T-helper 2 cell (primary cell): ENCODE results near the gene RNU6-9.

Experiments used
- DNase-seq, 5 experiments: peaks; one replicate each; pipeline versions ENCODE4 v3.0.0 to v3.0.0-alpha.2; 2012 to 2022

RNU6-9 gene

DNA sequence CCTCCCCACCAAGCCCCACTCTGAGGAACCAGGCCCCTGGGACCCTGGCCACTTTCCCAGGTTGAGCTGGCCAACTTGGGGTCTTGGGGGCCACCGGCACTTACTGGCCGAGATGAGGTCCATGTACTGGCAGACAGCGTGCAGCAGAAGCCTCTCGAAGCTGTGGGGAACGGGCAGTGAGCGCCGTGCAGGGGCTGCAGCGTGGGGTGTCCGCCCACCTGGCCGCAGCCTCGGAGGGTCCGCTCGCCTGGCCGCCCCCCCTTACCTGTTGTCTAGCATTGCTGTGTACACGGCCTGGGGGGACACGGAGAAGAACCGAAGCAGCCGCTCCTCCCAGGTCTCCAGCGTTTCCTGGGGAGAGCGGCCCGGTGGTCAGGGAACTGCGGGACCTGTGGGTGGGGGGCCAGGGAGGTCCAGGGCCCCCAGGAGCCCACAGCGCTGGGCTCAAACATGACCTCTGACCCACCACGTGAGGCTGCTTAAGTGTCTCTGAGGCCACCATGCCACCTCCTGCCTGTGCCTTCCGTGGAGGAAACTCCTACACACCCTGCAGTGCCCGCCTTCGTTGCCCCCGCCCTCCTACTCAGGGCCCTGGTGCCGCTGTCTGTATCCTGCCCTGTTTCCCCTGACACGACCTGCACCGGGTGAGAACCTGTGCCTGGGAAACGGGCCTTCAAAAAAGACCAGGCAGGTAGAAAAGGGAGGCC, 6.2 kb downstream of the RNU6-9 start:
- no peak for DNase-seq

DNA sequence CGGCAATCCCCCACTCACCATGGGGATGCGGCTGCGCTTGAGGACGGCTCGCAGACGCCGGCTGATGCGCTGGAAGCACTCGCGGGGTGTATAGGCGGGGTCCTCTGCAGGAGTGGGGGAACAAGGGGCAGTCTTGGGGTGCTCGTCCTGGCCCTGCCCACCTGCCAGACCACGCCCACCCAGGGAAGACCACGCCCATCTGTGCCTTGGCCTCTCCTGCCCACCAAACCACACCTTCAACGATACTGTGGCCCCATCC, 6.7 kb downstream of the RNU6-9 start:
- DNase-seq = no peak

DNA sequence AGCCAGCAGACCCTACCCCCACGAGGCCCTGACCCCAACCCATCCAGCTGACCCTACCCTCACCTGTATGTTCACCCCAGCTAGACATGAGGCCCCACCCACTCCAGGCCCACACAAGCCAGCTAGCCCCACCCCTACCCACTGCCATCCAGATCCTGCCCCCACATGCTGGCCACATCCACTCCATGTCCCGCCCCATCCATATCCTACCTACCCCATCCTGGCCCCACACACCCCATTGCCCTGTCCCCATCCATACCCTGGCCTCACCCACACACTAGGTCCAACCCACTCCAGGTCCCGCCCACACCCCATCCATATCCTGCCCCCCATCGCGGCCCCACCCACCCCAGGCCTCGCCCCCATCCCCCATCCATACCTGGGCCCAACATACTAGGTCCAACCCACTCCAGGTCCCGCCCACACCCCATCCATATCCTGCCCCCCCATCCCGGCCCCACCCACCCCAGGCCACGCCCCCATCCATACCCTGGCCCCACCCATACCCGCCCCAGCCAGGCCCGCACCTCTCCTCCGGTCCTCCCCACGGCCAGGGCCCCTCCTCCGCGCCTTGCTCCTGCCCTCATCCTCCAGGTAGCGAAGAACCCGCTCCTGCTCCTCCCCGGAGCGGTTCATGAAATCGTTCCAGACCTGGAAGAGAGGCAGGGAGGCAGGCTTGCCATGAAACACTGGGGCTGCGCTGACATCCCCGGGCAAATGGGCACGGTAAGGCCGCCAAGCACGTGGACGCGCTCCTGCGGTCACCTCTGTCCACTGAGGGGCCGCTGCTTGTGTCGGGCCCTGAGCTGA, 7.2 kb downstream of the RNU6-9 start:
- DNase-seq = peak in 2 of 5 experiments; percentile 47 to 49

DNA sequence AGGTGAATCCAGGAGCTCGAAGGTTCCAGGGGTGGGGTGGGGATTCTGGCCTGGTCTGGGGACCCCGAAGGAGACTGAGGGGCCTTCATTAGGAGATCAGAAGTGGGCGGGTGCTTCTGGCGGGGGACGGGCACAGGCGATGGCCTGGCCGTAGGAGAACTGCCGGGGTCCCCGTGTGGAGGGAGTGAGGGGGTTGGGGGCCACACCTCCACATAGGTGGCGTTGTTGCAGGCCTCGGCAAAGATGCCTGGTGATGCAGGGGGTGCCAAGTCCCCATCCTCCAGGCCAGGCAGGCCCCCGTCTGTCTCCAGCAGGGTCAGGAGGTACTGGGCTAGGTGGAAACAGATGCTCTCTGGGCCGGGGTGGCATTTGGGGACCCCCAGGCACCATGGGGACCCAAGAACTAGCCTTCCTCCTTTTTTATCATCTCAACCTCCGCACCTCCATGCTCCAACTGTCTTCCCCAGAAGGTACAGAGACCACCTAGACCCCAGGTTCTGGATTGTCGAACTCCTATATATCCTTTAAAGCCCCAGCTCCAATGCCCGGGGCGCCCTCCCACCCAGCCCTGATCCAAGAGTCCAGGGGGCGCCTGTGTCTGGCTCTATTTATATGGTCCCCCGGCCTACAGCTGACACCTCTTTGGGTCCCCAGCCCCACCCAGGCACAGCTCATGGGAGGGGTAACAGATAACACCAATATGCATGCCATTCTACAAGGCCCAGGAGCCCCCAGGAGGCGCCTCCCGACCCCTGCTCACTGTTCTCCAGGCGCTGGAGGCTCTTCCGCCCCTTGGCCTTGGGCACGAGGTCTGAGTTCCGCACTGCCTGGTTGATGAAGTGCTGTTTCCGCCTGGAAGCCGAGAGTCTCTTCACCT, 8.2 kb downstream of the RNU6-9 start:
- DNase-seq = no peak

DNA sequence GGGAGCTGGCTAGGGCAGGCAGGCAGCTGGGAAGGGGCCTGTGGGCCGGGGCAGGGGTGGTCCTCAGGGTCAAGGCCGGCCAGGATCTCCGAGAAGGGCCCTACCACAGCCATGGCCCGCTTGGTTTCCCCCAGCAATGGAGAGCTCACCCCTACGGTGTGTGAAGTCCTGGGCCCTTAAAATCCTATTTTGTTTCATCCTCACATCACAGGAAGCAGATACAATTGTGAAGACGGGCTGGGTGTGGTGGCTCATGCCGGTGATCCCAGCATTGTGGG, 8.7 kb downstream of the RNU6-9 start:
- DNase-seq = no peak

DNA sequence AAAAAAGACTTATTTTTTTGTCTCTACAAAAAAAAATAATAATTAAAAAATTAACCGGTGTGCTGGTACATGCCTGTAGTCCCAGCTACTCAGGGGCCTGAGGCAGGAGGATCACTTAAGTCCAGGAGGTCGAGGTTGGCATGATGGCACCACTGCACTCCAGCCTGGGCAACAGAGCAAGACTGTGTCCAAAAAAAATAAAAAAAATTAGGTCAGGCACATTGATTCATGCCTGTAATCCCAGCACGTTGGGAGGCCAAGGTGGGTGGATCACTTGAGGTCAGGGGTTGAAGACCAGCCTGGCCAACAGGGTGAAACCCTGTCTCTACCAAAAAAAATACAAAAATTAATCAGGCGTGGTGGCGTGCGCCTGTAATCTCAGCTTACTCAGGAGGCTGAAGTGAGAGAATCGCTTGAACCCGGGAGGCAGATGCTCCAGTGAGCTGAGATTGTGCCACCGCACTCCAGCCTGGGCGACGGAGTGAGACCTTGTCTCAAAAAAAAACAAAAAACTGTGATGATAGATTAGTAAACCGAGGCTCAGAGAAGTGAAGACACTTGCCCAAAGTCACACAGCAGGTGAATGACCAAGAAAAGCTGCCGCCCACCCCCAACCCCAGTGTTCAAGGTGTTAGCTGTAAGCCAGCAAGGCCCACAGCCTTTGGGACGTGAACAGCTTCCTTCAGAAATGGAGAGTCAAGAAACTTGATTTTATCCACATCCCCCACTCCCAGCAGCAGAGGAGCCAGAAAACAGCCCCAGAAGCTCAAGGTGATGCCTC, 9.4 kb downstream of the RNU6-9 start:
- DNase-seq = no peak

DNA sequence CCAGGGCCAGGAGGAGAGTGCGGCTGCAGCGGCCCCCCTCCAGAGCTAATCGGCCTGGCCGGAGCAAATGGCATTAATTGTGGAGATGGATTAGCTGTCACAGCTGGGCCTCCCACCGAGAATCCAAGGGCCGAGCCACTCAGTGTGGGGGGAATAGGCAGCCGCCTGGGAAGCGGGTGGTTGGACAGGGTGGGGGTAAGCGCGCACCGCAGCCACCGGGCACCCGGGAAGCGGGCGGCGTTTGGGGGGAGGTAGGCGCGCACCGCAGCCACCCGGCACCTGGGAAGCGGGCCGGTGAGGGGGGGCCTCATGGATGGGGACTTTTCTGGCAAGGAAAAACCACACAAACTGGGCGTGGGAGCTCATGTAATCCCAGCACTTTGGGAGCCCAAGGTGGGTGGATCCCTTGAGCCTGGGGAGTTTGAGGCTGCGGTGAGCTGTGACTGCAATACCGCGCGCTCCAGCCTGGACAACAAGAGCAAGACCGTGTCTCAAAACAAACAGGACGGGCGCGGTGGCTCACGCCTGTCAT, 10.0 kb downstream of the RNU6-9 start:
- no peak for DNase-seq

DNA sequence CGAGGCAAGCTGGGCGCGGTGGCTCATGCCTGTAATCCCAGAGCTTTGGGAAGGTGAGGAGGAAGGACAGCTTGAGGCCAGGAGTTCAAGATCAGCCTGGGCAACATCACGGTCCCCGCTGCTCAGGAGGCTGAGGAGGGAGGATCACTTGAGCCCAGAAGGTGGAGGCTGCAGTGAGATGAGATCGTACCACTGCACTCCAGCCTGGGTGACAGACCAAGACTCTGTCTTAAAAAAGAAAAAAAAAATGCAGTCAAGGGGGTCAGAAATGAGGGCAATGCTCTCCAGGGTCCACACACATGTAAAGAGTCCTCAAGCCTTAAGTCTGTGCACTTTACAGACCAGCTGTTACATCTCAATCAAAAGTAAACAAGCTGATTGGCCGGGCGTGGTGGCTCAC, 11.3 kb downstream of the RNU6-9 start:
- DNase-seq = no peak

DNA sequence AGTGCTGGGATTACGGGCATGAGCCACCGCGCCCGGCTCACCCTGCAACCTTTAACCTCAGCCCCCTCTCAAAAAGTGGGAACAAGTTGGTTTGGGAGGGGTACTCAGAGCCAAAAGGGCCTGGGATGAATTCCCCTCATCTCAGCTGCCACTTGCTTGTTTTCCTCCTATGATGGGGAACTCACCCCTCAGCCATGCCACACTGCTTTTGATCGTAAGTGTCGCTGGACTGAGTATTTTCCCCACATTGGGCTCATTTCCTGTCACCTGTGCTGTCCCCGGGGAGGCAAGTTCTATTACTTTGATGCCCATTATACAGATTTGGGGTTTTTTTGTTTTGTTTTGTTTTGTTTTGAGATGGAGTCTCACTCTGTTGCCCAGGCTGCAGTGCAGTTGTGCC, 13.2 kb downstream of the RNU6-9 start:
- no peak for DNase-seq

DNA sequence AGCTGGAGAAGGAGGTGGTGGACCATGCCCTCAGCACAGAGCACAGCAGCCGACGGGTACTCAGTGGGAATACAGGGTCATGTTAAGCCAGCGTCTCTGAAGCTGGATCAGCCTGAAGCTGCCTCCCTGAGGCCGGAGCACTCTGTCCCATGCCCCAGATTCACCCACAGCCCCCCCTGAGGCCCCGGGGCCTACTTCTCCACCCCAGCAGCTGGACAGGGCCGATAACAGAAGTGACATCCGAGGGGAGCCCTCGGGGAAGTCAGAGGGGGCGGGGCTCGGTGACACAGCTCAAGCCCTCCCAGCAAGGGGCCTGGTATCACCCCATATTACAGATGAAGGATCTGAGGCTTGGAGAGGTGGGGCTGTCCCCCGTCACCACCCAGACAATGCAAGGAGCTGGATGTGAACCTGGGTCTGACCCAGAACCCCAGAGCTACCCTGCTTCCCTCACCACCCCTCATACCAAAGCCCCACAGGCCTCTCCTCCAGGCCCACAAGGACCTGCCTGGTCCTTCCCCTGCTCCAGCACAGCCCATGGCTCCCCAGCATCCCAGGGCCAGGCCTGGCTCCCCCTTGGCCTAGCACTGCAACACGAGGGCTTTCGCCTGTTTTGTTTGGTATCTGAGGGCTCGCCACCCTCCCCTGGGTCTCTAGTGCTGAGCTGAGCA, 14.0 kb downstream of the RNU6-9 start:
- no peak for DNase-seq

DNA sequence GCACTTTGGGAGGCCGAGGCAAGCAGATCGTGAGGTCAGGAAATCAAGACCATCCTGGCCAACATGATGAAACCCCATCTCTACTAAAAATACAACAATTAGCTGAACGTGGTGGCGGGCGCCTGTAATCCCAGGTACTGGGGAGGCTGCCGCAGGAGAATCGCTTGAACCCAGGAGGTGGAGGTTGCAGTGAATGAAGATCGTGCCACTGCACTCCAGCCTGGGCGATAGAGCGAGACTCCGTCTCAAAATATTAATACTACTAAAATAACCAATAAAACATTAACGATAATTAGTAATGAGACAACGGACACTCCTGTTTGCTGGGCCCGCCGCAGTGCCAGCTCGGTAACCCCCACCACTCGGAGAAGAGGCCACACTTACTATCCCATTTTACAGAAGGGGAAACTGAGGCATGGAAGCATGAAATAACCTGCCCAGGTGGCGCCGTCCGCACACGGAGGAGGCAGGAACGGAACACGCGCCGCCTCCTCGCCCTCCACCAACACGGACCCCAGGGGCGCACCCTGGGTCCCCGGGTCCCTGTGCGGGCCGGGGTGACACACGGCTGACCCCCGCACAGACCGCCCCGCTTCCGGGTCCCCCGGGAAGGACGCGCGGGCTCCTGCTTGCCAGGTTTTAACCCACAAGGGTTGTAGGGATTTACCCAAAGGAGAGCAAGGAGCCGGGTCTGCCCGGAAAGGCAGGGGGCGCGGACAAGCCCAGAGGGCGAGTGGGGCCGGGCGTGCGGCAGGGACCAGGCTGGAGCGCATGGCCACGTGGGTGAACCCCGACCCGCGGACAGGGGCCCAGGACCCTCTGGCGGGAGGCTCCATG, 18.1 kb downstream of the RNU6-9 start:
- no peak for DNase-seq

DNA sequence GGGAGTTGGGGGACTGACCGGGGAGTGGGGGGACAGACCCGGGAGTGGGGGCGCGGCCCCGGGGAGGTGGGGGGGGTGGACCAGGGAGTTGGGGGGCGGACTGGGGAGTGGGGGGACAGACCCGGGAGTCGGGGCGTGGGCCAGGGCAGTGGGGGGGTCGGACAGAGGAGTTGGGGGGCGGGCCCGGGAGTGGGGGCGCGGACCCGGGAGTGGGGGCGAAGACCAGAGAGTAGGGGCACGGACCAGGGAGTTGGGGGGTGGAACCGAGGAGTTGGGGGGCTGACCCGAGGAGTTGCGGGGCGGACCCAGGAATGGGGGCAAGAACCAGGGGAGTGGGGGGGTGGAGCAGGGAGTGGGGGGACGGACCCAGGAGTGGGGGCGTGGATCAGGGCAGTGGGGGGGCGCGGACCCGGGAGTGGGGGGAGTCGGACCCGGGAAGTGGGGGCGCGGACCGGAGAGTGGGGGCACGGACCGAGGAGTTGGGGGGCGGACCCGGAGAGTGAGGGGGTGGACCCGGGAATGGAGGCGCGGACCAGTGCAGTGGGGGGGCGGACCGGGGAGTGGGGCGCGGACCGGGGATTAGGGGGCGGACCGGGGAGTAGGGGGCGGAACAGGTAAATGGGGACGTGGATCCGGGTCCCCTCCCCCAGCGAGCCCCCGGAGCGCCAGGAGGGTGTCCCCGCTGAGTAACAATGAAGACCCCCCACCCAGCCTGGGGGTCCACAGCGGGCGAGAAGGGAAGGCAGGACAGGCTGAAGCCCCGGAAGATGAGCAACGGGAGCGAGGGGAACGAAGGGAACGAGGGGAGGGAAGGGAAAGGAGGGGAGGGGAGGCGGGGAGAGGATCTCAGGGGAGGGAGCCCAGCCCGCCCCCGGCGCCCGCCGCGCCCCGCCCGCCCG, 19.1 kb downstream of the RNU6-9 start:
- DNase-seq = peak in 3 of 5 experiments; percentile 29 to 46 (median 38)

DNA sequence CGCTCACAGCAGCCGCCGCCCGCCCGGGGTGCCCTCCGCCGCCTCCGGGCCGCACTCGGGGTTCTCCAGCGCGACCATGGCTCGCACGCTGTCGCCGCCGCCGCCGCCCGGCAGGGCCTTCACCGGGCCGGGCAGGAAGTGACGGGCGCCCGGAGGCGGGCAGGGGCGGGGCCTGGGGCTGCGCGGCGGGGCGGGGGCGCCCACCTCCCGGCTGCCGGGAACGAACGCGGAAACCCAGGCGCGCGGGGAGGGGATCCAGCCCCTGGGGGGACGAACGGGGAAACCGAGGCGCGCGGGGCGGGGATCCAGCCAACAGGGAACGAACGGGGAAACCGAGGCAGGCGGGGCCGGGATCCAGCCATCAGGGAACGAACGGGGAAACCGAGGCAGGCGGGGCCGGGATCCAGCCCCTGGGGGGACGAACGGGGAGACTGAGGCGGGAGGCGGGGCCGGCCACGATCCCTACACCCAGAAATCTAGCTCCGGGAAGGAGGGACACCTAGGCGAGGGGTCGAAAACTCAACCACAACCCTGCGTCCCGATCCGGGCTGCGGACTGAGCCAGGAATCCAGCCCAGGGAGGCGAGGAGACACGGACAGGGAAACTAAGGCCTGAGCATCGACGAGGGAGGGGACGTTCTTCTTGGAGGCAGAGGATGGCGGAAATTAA, 19.9 kb downstream of the RNU6-9 start, which contains the start of gene R3HDM4:
TSS of gene R3HDM4 (minus strand) at position 140 of the 669 bp plus-strand sequence. CDS start at position 78, 62 bp downstream.
- peak; percentile 74 to 85 (median 81) for DNase-seq

DNA sequence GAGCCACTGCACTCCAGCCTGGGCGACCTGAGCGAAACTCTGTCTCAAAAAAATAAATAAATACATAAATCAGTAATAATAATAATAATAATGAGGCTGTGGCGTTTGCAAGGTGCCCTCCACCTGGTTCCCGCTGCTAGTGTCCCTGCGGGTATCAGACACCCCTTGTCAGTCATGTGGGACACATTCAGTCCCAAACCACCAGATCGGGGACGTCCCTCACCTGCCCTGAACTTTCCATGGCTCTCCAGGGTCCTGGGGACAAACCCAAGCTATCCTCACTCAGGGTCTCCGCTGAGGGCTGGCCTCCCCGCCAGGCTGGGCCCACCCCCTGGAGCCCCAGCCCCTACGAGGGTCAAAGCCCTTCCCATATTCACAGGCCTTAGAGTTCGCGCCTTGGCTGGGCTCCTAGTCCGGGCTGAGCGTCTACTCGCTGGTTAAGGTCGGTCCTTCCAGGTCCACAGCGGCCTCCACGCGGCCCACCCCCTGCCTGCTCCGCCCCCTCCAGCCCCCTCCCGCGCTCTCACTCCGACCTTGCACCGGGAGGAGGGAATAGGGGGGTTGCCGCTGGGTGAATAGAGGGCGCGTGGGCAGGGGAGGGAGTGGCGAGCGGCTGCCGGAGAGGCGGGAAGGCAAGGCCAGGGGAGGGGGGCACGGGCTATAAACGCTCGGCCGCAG, 23.5 kb downstream of the RNU6-9 start:
- DNase-seq = no peak

DNA sequence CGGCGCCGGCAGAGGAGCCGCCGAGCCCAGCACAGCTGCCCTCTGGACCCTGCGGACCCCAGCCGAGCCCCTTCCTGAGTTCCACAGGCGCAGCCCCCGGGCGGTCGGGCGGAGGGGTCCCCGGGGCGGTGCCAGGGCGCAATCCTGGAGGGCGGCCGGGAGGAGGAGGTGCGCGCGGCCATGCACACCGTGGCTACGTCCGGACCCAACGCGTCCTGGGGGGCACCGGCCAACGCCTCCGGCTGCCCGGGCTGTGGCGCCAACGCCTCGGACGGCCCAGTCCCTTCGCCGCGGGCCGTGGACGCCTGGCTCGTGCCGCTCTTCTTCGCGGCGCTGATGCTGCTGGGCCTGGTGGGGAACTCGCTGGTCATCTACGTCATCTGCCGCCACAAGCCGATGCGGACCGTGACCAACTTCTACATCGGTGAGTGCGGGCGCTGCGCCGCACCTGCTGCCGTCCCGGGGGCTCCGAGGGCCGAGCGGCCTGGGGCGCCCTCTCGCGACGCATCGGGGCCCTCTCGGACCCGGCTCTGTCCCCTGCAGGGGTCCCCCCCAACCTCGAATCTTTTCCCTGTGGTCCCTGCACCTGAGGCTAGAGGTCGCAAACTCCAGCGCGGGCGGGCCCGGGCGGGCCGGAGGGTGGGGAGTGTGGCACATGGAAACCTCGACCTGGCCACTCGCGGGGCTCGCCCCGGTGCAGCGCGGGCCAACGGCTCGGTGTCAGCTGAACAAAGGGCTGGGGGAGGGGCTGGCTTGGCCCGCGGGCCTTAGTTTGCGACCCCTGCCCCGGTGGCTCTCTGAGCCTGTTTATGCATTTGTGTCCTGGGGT, 24.3 kb downstream of the RNU6-9 start, which contains the start of gene KISS1R:
TSS of gene KISS1R (plus strand) at position 11 of the 829 bp plus-strand sequence. CDS start at position 181, 170 bp downstream.
- peak in 2 of 5 experiments; percentile 38 to 52 for DNase-seq

DNA sequence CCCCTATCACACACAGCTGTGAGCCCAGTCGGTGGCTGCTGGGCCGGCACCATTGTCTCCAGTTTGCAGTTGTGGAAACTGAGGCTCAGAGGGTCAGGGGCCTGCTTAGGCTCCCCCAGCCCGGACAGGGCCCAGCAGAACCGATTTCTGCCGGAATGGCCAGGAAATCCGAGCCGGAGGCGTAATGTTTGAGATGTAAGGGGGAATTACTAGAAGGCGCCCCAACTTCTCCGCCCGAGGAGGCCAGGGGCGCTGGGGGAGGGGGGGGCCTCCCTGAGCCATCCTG, 24.8 kb downstream of the RNU6-9 start:
- DNase-seq = no peak

DNA sequence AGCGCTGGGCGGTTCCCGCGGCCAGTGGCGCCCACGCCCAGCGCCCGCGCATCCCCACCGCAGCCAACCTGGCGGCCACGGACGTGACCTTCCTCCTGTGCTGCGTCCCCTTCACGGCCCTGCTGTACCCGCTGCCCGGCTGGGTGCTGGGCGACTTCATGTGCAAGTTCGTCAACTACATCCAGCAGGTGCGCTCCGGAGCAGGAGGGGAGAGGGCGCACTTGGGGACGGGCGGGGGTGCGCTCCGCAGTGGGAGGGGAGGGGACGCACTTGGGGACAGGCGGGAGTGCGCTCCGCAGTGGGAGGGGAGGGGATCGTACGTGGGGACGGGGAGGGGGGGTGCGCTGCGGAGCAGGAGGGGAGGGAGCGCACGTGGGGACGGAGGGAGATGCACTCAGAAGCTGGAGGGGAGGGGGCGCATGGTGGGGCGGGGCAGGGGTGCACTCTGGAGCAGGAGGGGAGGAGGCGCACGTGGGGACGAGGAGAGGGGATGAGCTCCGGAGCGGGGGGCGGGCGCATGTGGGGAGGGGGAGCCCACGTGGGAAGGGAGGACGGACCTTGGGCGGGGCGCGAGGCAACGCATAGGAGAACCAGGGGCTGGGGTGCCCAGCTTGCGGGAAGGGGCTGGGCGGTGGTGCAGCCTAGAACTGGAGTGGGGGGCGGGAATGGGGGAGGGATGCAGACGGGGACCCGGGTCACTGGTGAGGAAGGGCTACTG, 25.4 kb downstream of the RNU6-9 start:
- DNase-seq = peak in 1 of 5 experiments; percentile 41
